8988T (cell line): ENCODE data around the gene CYP11A1.
"Not testable (repeated sequence)": the region's sequence is repeated elsewhere in the genome, so short reads cannot be mapped to it uniquely, and the experiment has no call there.

Experiments
- DNase-seq: peaks from one replicate; pipeline ENCODE4 v3.0.0; 2011

CYP11A1 gene

DNA sequence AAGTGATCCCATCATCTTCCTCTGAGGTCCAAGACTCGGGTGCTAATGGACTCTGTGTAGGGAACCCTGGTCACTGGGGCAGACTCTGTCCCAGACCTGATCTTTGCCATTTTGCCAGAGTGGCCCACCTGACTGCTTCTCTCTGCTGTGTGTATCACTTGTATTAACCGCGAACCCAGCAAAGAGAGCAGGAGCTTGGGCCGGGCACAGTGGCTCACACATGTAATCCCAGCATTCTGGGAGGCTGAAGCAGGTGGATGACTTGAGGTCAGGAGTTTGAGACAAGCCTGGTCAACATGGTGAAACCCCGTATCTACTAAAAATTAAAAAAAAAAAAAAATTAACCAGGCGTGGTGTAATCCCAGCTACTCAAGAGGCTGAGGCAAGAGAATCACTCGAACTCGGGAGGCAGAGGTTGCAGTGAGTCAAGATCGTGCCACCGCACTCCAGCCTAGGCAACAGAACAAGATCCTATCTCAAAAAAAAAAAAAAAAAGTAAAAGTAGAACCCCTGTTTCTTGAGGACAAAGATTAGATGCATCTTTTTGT is 32.9 kb upstream of the CYP11A1 start:
- DNase-seq, result no peak

DNA sequence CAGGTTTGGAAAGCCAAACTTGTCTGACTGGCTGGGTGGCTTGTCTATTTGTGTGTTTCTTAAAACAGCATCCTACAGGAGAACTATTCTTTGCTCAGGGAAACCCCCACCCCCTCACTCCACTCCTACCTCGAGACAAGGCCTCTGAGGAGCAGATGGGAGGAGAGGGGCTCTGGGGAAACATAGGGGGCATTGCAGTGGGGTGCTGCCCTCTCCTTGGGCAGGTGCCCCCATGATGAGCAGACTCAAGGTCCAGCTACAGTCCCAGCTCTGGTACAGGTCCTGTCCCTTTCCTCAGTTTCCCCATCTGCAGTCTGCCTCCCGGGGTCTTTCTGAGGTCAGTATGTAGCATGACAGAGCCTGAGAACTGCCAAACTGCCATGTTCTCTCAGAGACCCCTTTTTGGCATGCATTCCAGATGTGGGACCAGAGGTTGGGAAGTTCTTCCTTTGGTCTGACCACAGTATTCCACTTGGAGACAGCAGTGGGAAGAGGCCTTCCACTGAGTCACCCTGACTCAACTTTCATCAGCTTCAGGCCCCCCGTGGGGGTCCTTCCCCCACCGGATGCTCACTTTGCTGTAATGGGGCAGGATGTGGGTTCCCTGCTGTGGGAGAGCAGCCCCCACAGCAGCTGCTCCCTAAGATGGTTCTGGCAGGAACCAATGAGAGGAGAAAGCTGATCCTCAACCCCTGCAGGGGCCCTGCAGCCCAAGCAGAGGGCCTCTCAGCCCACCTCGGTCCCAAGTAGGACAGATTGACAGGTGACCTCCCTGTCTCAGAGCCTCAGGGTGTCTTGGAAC is 32.3 kb upstream of the CYP11A1 start:
- DNase-seq, result no peak

DNA sequence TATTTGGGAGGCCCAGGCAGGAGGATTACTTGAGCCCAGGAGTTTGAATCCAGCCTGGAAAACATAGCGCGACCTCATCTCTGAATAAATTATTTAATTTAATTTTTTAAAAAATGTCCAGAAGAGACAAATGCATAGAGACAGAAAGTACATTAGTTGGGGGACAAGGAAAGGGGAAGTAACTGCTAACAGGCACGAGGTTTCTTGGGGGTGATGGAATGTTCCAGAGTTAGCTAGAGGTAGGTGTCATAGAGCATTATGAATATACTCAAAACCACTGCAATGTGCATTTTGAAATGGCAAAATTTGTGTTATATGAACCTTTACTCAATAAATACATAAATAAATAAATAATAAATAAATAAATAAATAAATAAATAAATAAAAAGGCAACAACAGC is 31.7 kb upstream of the CYP11A1 start:
- no peak for DNase-seq

DNA sequence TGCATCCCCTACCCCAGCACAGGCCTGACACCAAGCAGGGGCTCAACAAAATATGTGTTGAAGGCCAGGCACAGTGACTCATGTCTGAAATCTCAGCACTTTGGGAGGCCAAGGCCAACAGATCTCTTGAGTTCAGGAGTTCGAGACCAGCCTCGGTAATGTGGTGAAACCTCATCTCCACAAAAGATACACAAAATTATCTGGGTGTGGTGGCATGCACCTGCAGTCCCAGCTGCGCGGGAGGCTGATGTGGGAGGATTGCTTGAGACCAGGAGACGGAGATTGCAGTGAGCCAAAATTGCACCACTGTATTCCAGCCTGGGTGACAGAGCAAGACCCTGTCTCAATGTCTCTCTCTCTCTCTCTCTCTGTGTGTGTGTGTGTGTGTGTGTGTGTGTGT is 30.7 kb upstream of the CYP11A1 start:
- DNase-seq, result no peak

DNA sequence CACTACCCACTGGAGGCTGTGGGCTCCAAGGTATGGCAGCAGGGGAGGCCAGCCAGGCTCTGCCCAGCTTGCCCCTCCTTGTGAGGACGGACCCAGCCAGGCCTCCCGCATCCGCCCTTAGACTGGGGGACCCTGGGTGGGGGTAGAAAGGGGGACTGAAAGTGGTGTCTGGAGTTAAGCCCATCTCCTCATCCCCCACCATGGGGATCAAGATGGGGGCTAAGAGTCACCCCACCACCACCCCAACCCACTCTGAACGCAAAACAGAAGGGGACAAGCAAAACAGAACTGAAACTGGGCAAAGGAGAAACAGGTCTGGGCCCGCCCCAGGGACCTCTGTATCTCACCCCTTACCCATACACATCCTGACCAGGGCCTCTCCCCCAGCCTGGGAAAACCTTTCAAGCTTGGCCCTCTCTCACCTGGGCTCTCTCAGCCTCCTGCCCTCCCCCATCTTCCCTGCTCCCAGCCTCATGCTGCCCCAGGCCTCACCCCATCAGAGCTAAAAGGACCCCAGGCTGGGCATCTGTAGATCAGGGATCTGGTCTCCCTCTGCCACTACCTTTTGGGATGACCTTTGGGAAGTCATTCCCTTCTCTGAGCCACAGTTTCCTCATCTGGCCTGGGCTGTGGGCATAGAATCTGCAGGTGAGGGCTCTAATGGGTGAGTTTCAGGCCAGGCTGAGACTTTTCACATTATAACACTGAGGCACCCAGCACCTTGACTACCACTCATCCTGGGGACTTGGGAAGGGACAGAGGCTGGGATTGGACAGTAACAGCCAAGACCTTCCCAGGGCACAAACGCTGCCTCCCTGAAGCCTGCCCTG is 30.0 kb upstream of the CYP11A1 start:
- DNase-seq, result no peak

DNA sequence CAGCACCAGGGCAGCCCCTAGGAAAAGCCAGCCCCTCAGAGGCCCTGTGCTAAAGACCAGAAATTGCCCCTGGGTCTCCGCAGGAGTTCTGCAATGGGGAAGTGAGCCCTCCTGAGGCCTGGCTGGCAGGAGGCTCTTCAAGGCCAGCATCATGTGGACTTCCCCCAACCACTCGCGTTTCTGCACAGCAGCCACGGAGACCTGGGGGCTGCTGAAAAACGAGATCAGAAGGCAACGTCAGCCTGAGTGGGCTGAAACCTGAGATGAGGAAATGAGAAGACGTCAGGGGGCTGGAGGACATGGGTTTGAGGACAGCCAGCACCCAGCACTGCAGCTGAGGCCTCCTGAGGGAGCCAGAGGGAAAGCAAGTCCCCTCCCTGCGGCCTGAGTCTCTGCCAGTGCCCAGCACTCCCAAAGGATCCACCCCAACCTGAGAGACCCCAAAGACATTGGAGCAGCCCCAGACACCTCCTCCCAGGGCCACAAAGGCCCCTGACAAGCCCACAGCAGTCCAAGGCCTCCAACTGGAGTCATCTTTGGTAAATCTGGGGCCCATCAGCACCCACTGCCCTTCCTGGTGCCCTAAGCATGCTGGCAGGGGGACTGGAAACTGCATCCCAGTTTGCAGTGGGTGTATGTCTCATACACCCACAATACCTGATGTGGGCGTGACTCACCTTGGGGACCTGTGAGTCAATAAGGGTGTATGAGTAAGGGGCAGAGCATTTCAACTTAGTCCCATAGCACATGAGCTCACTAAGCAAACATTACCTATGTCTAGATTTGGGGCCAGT is 29.2 kb upstream of the CYP11A1 start:
- DNase-seq, result peak; percentile 57

DNA sequence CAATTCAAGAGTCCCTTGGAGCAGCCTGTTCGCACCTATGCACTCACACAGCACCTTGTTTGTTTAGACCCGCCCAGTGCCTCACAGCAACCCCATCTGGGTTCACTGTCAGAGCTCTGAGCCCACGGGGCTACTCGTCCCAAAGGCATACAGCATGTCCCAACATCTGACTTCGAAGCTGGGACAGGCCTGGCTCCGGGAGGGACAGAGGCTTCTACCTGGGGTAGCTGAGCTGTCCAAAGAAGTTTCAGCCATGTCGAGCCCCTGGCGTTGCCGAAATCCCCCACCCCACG is 28.6 kb upstream of the CYP11A1 start:
- DNase-seq, result no peak

DNA sequence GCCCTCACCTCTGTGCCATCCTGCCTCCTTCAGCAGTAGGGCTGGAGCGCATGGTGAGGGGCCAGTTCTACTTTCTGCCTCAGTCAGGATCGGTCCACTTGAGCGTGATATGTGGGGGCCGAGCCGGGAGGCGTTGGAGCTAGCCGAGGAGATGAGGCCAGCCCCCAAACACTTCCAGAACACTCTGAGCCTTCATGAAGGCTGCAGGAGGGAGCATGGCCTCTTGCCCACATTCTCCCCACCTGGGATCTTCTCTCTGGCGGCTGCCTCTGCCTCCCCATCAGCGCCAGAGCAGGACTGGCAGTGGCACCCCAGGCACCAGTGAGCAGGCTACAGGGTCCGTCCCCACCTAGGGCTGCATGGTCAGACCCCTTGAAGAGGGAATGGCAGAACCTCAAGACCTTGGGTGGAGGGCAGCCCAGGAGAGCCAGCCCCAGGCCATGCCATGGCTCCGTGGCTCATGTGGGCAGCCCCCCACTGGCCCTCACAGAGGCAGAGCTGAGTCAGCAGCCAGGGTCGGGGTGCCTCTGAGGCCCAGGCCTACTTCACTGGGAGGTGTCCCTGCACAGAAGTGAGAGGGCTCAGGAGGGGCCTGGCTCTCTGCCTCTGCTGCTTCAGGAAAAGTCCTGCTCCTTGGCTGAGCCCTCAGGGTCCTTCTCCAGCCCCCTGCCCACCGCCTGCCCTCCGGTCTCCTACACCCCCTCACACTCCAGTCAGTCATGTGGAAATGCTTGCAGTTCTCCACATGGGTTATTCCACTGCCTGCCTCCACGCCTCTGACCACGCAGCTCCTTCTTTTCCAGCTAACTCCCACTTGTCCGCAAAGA is 28.1 kb upstream of the CYP11A1 start:
- no peak for DNase-seq

DNA sequence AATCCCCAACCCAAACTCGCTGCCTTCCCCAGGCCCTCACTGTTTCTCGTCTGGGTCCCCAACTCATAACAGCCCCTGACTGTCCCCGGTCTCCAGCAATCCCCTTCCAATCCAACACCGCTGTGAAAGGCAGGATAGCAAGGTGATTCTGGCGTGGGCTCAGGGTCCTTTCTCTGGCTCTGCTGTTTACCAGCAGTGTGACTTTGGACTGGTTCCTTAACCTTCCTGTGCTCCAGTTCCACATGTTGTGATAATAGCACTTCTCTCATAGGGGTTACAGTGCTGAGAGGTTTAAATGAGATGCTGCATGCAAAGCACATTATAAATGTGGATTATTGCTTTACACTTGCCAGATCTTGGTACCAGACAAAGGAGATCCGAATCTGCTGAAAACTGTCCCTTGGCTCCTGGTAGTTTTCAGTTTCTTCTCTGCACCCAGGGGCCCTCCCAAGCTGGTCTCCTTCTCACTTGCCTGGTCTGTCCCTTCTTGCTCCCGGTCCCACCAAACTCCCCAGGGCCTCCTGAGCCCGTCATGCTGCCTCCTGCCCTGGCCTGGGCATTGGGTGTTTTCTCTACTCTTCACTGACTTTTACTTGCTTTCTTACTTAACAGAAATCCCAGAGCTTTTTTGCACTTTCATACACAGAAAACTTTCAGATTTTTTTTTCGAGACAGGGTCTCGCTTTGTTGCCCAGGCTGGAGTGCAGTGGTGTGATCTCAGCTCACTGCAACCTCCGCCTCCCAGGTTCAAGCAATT is 26.8 kb upstream of the CYP11A1 start:
- no peak for DNase-seq

DNA sequence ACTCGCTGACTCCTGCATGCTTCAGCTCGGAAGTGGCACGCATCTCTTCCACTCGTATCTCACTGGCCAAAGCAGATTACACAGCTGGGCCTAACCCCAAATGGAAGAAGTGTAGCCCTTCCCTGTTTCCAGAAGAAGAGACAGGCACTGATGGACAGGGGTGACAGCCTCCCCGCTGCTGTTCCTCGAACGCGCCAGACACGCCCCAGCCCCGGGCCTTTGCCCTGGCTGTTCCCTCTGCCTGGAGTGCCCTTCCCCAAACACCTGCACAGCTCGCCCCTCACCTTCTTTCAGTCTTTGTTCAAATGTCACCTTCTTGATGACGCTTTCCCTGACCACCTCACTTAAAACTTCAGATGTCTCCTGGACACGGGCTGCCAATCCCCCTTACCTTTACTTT is 26.0 kb upstream of the CYP11A1 start:
- DNase-seq, result no peak

DNA sequence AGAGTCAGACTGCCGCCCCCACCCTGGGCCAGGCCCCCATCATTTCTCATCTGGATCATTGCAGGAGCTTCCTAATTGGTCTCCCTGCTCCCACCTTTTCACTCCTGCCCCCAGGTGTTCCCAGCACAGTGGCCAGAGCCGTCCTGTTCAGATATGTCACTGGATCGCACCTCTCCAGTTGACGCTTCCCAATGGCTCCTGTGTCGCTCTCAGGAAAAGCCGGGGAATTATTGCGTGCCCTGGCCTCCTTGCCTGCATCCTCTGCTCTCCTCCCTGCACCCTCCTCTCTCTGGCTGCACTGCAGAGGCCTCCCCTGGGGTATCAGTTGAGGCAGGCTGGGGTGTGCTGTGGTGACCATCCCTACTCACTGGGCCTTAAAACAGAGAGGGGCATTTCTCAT is 25.5 kb upstream of the CYP11A1 start:
- no peak for DNase-seq

DNA sequence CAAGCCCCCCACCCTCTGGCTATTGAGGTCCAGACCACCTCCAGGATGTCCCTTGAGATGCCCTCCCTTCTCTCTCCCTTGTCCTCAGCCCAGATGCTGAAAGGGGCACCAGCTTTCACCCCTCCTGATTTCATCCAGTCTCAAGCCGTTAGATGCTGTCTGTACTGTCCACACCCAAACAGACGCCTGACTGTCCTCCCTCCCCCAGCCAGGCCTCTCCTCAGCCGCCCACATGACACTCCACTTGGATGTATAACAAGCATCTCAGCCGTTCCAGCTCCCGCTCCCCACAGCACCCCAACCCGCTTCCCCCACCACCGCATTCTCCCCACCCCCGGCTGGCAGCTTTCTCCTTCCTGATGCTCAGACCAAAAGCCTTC is 25.0 kb upstream of the CYP11A1 start:
- no peak for DNase-seq

DNA sequence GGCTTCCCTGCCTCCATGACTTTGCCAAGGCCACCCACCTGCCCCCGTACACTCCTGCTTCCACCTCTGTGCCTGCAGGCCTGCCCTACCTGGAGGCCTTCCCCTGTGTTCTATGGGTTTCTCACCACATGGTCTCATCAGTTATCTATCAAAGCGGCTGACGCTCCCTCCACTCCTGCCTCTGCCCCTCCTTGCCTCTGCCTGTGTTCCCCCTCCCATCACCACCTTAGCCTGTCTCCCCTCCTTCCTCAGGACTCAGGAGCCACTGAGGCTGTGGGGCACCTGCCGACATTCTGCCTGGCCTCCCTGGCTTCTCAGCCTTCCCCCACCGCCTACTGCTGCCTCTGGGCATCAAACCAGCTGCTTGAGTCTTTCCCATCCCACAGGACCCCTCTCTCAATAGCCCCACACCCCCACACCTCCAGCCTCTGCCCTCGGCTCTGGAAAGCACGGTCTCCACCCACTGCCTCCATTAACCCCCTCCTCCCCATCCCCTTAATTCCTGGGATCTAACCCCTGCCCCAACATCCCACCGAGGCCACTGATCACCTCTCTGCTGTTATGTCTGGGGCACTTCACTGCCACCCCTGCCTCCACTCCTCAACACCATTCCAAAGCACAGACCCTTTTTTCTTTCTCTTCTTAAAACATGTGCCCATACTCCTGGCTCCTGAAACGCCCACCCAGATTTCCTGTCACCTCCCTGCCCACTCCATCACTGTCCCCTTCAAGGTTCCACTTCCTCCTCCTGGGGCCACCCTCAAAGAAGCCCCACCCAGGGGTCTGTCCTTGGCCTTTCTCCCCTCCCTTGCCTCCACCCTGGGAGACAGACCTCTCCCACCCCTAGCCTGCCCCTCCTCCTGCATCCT is 24.4 kb upstream of the CYP11A1 start:
- DNase-seq, result no peak

DNA sequence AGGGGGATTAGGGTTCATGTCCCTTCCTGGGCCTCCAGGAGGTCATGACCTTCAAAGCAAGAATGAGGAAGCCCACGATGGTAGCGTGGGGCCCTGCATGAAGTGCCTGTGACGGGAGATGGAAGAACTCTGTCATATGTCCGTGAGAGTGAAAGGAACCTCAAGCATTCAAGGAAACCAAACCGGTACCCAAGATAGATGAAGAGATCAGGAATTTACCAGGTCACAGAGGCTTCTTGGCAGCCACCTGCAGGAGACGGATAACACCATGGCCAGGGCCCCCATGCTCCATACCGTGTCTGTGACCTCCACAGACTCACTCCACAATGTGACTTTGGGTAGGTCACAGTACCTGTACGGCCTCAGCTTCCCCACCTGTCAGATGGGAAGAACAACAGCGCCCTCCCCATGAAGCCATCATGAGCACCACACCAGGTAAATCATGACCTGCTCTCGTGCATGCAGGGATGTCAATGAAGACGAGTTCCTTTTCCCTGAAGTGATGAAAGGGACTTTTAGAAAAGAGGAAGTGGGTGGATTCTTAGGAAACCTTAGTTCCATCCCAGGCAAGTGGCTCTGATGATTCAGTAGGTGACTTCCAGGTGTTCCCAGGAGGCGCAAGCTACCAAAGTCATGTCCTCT is 23.3 kb upstream of the CYP11A1 start:
- DNase-seq, result no peak

DNA sequence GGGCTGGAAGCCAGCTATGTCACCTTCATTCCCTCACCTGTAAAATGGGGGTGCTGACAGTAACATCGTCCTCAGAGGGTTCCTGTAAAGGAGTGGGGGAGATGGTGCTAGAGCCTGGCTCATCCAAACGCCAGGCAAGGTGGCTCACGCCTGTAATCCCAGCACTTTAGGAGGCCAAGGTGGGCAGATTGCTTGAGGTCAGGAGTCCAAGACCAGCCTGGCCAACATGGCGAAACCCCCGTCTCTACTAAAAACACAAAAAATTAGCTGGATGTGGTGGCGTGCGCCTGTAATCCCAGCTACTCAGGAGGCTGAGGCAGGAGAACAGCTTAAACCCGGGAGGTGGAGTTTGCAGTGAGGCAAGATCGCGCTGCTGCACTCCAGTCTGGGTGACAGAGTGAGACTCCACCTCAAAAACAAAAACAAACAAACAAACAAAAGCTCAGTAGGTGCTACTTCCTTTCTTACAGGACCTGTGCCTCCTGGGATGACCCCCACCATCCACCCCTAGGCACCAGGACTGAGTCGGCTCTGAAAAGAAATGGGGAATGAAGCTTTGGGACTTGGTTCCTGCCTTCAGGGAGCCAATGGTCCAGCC is 22.7 kb upstream of the CYP11A1 start:
- not testable (repeated sequence) for DNase-seq

DNA sequence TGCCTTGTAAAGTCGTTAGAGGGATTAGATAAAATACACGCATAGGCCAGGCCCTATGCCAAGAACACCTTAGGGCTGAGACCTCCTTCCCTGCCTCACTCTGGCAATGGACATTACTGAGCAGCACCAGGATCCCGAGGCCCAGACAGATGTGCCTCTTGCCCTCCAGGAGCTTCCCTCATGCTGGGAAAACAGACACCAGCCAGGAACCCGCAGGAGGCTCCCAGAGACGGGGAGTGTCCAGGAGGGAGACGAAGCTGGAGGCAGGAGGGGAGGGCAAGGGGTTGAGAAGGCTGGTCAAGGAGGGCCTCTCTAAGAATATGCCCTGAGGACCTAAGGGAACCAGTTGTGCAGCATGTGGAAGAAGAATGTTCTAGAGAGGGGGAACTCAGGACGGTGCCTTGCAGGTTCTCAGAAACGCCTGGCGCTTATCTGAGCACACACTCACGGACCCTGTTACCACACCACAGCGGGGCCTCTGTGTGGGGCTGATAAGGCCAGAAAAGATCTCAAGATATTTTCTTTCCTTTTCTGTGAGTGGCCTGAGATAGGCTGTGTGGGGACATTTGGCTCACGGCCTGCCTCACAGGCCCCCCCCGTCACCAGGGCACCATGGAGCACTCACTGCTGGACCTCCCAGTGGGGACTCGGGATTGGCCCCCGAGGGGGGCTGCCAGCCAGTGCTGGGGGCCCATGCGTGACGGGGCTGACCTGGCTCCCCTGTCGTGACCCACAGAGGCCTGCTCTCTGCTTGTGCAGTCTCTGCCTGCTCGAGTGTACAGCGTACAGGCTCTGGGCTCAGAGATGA is 22.0 kb upstream of the CYP11A1 start:
- no peak for DNase-seq

DNA sequence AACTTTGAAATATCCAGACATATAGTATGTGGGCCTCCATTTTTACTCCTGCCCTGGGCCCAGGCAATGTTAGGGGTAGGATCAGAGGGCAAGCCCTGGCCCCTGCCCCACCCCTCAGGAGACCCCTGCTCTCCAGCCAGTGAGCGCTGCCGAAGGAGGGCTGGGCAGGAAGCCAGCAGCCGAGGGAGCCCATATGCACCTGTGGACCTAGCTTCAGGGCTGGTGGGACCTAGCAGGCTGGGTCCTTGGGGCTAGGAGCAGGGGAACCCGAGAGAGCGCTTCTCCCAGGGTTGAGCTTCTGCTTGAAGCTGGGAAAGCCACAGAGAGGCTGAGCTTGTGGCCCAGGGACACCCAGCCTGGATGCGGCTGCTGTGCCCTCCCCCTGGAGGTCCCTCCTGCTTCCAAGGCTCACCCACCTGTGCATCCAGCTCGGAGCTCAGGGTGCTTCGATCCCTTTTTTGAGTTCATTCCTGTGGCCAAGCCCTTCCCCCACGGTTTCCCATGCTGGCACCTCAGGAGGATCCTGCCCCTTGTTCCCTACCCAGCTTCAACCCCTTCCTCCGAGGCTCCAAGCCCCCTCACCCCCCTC is 21.0 kb upstream of the CYP11A1 start:
- DNase-seq, result no peak

DNA sequence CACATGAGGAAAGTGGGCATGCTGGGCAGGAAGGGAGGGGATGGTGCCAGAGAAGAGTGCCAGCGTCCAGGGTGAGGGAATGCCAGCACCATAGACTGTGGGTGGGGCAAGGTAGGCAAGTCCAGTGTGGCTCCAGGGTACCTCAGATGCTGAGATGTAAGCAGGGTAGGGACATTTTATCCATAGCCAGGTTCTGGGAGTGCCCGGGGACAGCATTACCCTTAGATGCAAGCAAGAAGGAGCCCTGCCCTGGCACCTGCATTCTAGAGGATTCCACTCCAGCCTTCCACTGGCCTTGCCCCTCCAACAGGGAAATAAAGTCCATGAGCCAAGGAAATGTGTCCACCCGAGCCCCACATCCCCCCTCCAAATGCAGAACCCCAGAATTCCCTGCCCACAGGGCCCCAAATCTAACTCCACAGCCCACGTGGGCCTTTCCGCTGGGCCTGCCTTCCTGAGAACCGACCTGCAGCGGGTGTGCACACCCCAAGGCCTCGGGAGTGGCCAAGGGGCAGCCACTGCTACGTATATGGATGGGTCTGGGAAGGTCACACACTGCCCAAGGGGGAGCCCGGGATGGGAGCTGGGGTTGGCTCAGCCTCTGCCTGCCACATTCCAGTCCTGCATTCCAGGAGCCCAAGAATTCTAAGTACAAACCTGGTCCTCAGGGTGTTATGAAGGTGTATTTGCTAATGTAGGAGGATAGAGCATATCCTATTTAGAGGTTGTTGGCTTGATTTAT is 20.3 kb upstream of the CYP11A1 start:
- no peak for DNase-seq
